Transverse colon (tissue), 4 donors: ENCODE measurements around the gene EFNA5.

ENCODE experiments used
- CTCF ChIP-seq, 5 experiments: fragments of 200-600 bp in 3 of 5; fragments of 450-650 bp in 2 of 5; sonication (generic) in 3 of 5; IDR thresholded peaks; 1 replicate in 2 of 5; 2 replicates in 3 of 5; pipeline ENCODE4 v1.5.1; 2016 to 2017; ENCODE audit warnings: antibody characterized with exemption in 5 of 5, inconsistent platforms in 3 of 5, mild to moderate bottlenecking in 2 of 5, moderate library complexity in 1 of 5
- EP300 ChIP-seq: sonication (generic); formaldehyde crosslinking; IDR thresholded peaks from one replicate; pipeline ENCODE4 v1.6.1; 2017; ENCODE audit warnings: antibody characterized with exemption, low read depth
- POLR2A ChIP-seq: fragments of 450-650 bp; IDR thresholded peaks from one replicate; pipeline ENCODE4 v1.6.1; 2016; ENCODE audit warnings: antibody characterized with exemption, mild to moderate bottlenecking, moderate library complexity
- POLR2AphosphoS5 ChIP-seq, 3 donors: sonication (generic); formaldehyde crosslinking; IDR thresholded peaks; one replicate each; pipeline ENCODE4 v1.6.1; 2016; ENCODE audit warnings: antibody characterized with exemption in 3 of 3

- no peak for TF ChIP-seq CTCF (IDR thresholded peaks at IDR 0.05)
- no peak for TF ChIP-seq POLR2A
- TF ChIP-seq POLR2AphosphoS5 (IDR thresholded peaks at IDR 0.05), result no peak
- no peak for TF ChIP-seq EP300
Measured at GRCh38 chr5:107652839-107653607, 17.7 kb downstream of the EFNA5 start.
